ENCODE measurements around the gene C22orf42.
"Not testable (repeated sequence)": the region's sequence is repeated elsewhere in the genome, so short reads cannot be mapped to it uniquely, and the experiment has no call there.

Gene C22orf42

GRCh38 chr22:32200752-32201151, 41.6 kb upstream of the C22orf42 start:
- Histone ChIP-seq H3K27me3 (peaks cover 38% of the 10 kb centered on the region), H3K9me3 (no peaks in the 10 kb centered on the region), H3K36me3 (no peaks in the 10 kb centered on the region), H3K4me3 (ENCODE audit: low read depth, low read length) (no peak overlapping the region), H3K4me1 (no peaks in the 10 kb centered on the region)
- no peak for TF ChIP-seq CTCF (IDR thresholded peaks at IDR 0.05; ENCODE audit: low read depth, low read length)
- DNase-seq: no peak

DNA sequence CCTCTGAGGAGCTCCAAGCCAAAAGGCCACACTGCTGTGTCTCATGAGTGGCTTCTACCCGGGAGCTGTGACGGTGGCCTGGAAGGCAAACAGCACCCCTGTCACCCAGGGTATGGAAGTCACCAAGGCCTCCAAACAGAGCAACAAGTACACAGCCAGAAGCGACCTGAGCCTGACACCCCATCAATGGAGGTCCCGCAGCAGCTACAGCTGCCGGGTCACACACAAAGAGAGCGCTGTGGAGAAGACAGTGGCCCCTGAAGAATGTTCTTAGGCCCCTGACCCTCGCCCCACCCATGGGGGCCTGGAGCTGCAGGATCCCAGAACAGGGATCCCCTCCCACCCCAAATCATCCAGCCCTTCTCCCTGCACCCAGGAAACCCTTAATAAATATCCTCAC, 40.9 kb upstream of the C22orf42 start:
- no peaks in the 10 kb centered on the region for H3K9me3 ChIP-seq
- no peak overlapping the region for H3K4me3 ChIP-seq (ENCODE audit: low read depth, low read length)
- H3K4me1 ChIP-seq: no peaks in the 10 kb centered on the region
- no peak for TF ChIP-seq CTCF (IDR thresholded peaks at IDR 0.05; ENCODE audit: low read depth, low read length)
- H3K27me3 ChIP-seq: peaks cover 37% of the 10 kb centered on the region
- DNase-seq: no peak
- H3K36me3 ChIP-seq: no peaks in the 10 kb centered on the region

DNA sequence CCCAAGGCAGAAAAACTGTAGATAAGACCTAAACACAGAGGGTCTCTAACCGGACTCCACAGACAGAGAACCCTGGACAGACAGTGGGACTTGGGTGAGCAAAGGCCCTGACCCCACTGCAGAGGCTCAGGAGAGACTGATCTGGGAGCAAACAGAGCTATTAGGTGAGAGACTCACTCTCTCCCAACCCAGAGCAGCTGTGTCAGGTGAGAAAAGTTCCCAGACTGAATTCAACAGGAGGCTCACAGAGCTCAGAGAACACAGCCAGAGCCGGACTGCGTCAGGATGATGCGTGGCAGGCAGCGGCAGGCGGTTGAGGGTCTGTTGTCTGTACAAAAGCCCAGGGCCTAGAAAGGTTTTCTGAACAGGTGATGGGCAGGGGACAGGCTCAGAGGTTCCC, 40.2 kb upstream of the C22orf42 start:
- Histone ChIP-seq H3K4me3 (ENCODE audit: low read depth, low read length) (no peak overlapping the region), H3K36me3 (no peaks in the 10 kb centered on the region), H3K4me1 (no peaks in the 10 kb centered on the region), H3K9me3 (no peaks in the 10 kb centered on the region), H3K27me3 (peaks cover 31% of the 10 kb centered on the region)
- no peak for TF ChIP-seq CTCF (IDR thresholded peaks at IDR 0.05; ENCODE audit: low read depth, low read length)
- DNase-seq: no peak

- H3K36me3 ChIP-seq; H3K9me3 ChIP-seq; DNase-seq; H3K4me3 ChIP-seq (ENCODE audit: low read depth, low read length); H3K4me1 ChIP-seq: not testable (repeated sequence)
- peaks cover 14% of the 10 kb centered on the region for H3K27me3 ChIP-seq
These were observed 38.6 kb upstream of the C22orf42 start for GRCh38 chr22:32197553-32198226.

DNA sequence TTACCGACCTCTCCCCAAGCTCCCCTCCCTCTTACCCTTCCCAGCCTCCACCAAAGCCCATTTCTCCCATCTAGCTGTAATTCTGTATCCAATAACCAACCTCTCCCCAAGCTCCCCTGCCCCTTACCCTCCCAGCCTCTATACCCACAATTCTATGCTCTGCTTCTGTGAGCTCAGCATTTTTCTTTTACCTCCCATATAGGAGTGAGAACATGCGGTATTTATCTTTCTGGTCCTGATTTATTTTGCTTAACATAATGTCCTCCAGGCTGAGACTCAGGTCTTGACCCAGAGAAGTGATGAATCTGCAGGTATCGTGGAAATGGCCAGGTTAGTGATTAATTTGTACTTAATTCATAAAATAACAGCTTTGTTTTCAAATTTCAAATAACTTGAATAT, 36.8 kb upstream of the C22orf42 start:
- H3K4me1 ChIP-seq; DNase-seq; H3K36me3 ChIP-seq; H3K9me3 ChIP-seq; H3K4me3 ChIP-seq (ENCODE audit: low read depth, low read length); H3K27me3 ChIP-seq: not testable (repeated sequence)

GRCh38 chr22:32193346-32193745, 34.2 kb upstream of the C22orf42 start:
- H3K4me1 ChIP-seq; H3K27me3 ChIP-seq; H3K9me3 ChIP-seq; DNase-seq; H3K36me3 ChIP-seq; H3K4me3 ChIP-seq (ENCODE audit: low read depth, low read length): not testable (repeated sequence)

- DNase-seq; H3K27me3 ChIP-seq; H3K4me1 ChIP-seq; H3K36me3 ChIP-seq; H3K9me3 ChIP-seq; H3K4me3 ChIP-seq (ENCODE audit: low read depth, low read length): not testable (repeated sequence)
These were observed 31.9 kb upstream of the C22orf42 start for GRCh38 chr22:32191021-32191420.

DNA sequence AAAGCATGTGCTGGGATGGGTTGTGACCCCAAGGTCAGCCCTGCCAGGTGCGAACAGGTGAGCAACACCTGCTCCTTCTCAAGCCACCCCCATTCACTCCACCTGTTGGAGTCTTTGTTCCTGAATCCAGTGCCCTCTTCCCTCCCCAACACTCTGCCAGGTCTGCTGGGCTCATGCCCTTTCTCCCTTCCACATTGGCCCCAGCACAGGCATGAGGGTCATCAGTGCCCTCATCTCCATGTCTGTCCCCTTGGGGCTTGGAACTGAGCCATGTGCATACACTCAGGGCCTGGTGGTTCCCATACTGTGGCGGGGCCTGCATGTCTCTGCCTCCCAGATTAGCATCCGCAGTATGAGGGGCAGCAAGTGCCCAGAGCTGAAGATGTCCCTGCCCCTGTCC, 26.7 kb upstream of the C22orf42 start:
- H3K36me3 ChIP-seq: no peaks in the 10 kb centered on the region

More for the DNA sequence above, 26.7 kb upstream of the C22orf42 start:
- Histone ChIP-seq H3K4me1 (no peaks in the 10 kb centered on the region), H3K27me3 (peaks cover 5% of the 10 kb centered on the region; the same call in 1 of the 2 replicates), H3K4me3 (ENCODE audit: low read depth, low read length) (no peak overlapping the region), H3K9me3 (no peaks in the 10 kb centered on the region)
- no peak for TF ChIP-seq CTCF (IDR thresholded peaks at IDR 0.05; ENCODE audit: low read depth, low read length)
- DNase-seq: no peak
